ENCODE results near the gene TBKBP1.
"Not testable (repeated sequence)": the region's sequence is repeated elsewhere in the genome, so short reads cannot be mapped to it uniquely, and the experiment has no call there.

The TBKBP1 gene

GRCh38 chr17:47676510-47677165, 17.3 kb upstream of the TBKBP1 start:
- H3K4me3 ChIP-seq (ENCODE audit: control insufficient read depth, low read depth, low read length), result no peak overlapping the region
- no peak for DNase-seq (ENCODE audit: low read depth)
- TF ChIP-seq CTCF (IDR thresholded peaks at IDR 0.05; ENCODE audit: control insufficient read depth, insufficient read depth, low read depth, low read length, missing control alignments), result no peak

DNA sequence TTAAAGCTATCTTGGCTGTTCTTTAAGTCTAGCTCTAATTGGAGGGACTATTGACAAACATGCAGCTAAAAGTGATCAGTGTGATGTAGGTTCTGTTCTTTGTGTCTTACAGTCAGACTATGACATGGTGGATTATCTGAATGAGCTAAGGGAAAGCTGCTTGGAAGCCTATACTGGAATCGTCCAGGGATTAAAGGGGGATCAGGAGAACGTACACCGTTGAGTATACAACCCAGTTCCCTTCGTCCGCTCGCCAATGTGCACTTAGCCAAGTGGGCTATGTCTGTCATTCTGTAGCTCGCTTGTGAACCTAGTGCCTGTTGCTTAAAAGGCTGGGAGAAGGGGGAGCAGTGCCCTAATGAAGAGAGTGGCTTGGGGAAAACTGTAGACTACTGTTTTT, 15.8 kb upstream of the TBKBP1 start:
- no peak for DNase-seq (ENCODE audit: low read depth)
- no peak for TF ChIP-seq CTCF (IDR thresholded peaks at IDR 0.05; ENCODE audit: control insufficient read depth, insufficient read depth, low read depth, low read length, missing control alignments)
- no peak overlapping the region for H3K4me3 ChIP-seq (ENCODE audit: control insufficient read depth, low read depth, low read length)

GRCh38 chr17:47682138-47682537, 11.8 kb upstream of the TBKBP1 start:
- no peak for DNase-seq (ENCODE audit: low read depth)
- TF ChIP-seq CTCF (IDR thresholded peaks at IDR 0.05; ENCODE audit: control insufficient read depth, insufficient read depth, low read depth, low read length, missing control alignments), result no peak
- no peak overlapping the region for H3K4me3 ChIP-seq (ENCODE audit: control insufficient read depth, low read depth, low read length)

DNA sequence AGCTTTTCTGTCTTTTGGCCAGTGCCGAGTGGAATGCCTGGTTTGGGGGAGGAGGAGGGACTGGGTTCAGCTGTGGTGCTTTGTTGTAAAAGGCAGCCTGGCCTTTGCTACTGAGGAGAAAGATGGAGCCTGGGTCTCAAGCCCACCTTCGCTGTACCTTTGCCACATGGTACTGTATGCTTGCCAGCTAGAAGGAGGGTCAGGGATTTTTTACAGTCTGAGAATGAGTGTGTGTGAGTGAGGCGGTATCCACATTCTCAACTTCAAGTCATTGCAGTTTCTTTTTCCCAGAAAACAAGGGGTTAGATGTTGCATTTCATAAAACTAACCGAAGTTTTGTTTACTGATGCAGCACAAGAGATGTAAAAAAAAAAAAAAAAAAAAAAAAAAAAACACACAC, 11.2 kb upstream of the TBKBP1 start:
- DNase-seq (ENCODE audit: low read depth); H3K4me3 ChIP-seq (ENCODE audit: control insufficient read depth, low read depth, low read length): not testable (repeated sequence)

DNA sequence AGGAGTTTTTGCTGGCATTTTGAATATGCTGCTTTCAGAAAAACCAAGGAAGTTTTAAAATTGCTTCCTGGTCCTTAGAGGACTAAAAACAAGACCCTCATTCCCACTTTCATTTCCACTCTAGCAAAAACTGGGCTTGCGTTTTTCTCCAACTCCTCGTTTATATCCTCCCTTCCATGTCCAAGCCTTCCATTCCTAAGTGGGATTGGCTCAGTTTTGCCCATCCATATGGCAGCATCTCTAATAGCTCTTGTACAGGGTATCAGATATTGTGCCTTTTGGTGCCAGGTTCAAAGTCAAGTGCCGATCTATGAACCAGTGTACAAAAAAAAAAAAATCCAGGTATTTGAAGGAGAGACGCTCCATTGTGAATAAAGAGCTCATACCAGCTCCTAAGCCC, 9.9 kb upstream of the TBKBP1 start:
- TF ChIP-seq CTCF (IDR thresholded peaks at IDR 0.05; ENCODE audit: control insufficient read depth, insufficient read depth, low read depth, low read length, missing control alignments), result no peak
- DNase-seq (ENCODE audit: low read depth), result no peak
- no peak overlapping the region for H3K4me3 ChIP-seq (ENCODE audit: control insufficient read depth, low read depth, low read length)

DNA sequence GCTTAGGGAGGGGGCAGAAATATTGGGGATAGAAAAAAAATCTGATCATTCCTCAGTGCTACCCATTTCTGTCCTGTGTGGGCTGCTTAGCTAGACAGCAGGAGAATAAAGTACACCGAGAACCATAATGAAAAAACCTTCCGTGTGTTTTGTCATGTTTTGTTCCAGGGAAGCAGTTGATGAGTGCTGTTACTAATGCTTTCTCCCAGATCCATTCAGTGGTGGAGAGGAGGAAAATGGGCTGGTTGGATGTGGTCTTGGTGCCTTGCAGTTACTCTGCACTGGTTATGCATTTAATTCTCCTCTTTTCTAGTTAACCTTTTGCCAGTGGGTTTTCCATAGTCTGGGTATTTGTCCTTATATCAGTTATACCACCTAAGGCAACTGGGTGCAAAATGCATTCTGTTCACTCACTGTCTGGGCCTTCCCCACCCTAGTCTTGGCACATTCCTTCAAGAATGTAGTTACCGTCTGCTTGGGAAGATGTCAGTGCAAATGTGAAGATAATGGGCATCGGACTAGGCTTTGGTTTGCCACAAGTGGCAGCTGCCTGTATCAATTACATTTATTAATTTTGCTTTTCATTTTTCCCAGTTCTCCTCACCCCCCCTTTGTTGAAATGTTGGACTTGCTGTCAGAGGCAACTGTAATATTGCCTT, 9.3 kb upstream of the TBKBP1 start:
- DNase-seq (ENCODE audit: low read depth), result no peak
- H3K4me3 ChIP-seq (ENCODE audit: control insufficient read depth, low read depth, low read length), result no peak overlapping the region
- no peak for TF ChIP-seq CTCF (IDR thresholded peaks at IDR 0.05; ENCODE audit: control insufficient read depth, insufficient read depth, low read depth, low read length, missing control alignments)

GRCh38 chr17:47685556-47686275, 8.2 kb upstream of the TBKBP1 start:
- no peak for TF ChIP-seq CTCF (IDR thresholded peaks at IDR 0.05; ENCODE audit: control insufficient read depth, insufficient read depth, low read depth, low read length, missing control alignments)
- DNase-seq (ENCODE audit: low read depth), result no peak
- H3K4me3 ChIP-seq (ENCODE audit: control insufficient read depth, low read depth, low read length), result no peak overlapping the region
